ENCODE measurements around the gene DNAI4. TPM values are rescaled to one million over a fixed set of nuclear protein-coding genes. Genes with fewer than 3 reads are reported as not detected.

Gene DNAI4
- total RNA-seq, 1 experiment from 2014 or later = 15.3 TPM

- DNase-seq (ENCODE audit: low read depth) = peak; percentile 9
Observed at GRCh38 chr1:66769512-66770229, 155.0 kb downstream of the DNAI4 start.

- DNase-seq (ENCODE audit: low read depth) = no peak
Observed at GRCh38 chr1:66768965-66769364, 155.7 kb downstream of the DNAI4 start.

- no peak for DNase-seq (ENCODE audit: low read depth)
Observed at GRCh38 chr1:66767626-66768025, 157.0 kb downstream of the DNAI4 start.

- DNase-seq (ENCODE audit: low read depth) = peak; percentile 29
Observed at GRCh38 chr1:66764994-66765578, 159.6 kb downstream of the DNAI4 start.

Other genes with a start within 250 kb of the DNAI4 start
- gene DYNLT5, start 172.4 kb downstream of the DNAI4 start, total RNA-seq (2014; rRNA removed; shearing (Covaris generic)) = not detected in 2 replicates
- gene INSL5, start 123.6 kb downstream of the DNAI4 start, total RNA-seq (2014; rRNA removed; shearing (Covaris generic)) = not detected in 2 replicates
- 25.3 and 31.2 TPM in 2 replicates for gene MIER1, start 134 bp upstream of the DNAI4 start, total RNA-seq (2014; rRNA removed; shearing (Covaris generic))
- gene SLC35D1, start 129.3 kb upstream of the DNAI4 start, total RNA-seq (2014; rRNA removed; shearing (Covaris generic)) = 20.1 and 20.3 TPM in 2 replicates
- gene C1orf141, start 210.1 kb upstream of the DNAI4 start, total RNA-seq (2014; rRNA removed; shearing (Covaris generic)) = not detected in 2 replicates
- not detected in 2 replicates for gene IL23R, start 241.6 kb upstream of the DNAI4 start, total RNA-seq (2014; rRNA removed; shearing (Covaris generic))

Data from Daoy (cell line).